Measurements from ENCODE around the gene RSRC1. TPM values are rescaled to one million over a fixed set of nuclear protein-coding genes. Genes with fewer than 3 reads are reported as not detected.

The RSRC1 gene
- total and polyA plus RNA-seq, 12 donors: 12.6 to 27.6 (median 21.4) TPM

DNA sequence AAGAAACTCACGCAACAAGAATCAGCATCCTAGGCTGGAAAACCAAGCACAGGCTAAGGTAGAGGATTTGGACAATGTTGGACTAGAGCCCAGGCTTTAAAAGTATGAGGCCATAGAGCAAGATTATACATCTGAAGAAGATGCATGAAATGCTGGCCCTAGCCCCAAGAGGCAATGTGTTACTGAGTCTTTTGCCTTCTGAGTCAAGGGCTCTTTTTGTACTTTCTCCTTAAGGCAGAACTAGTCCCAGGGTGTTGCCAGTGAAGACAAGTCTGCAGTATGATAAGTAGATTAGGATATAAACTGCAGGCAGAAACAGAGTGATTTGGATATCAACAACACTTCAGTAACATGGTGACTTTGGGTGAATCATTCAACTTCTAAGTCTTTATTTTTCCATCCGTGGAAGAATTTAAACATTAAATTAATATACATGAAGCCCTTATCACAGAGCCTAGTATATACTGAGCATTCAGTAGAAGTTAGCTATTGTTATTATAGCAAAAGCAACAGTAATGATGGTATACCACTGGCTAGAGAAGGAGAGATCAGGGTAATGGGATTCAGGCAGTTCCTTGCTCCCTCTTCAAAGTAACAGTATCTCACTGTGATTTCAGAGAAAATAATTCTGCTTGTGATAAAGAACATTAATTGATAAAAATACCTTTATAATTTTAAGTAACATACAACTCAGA is 361.2 kb downstream of the RSRC1 start:
- intact Hi-C loops (cut with DNase I): no loop called here
- Histone ChIP-seq H3K4me1 (peaks cover 0 to 6% (median 0%) of the 10 kb centered on the region in 9 donors), H3K36me3 (no peaks in the 10 kb centered on the region), H3K27me3 (no peaks in the 10 kb centered on the region), H3K9me3 (no peaks in the 10 kb centered on the region), H3K4me3 (no peak overlapping the region), H3K27ac (peak overlapping the region in 1 of 10 donors; percentile 20)
- WGBS, 2 donors: 86 to 91% methylated on average over 2 of the region's 2 CpGs
- TF ChIP-seq, protein P1, sequence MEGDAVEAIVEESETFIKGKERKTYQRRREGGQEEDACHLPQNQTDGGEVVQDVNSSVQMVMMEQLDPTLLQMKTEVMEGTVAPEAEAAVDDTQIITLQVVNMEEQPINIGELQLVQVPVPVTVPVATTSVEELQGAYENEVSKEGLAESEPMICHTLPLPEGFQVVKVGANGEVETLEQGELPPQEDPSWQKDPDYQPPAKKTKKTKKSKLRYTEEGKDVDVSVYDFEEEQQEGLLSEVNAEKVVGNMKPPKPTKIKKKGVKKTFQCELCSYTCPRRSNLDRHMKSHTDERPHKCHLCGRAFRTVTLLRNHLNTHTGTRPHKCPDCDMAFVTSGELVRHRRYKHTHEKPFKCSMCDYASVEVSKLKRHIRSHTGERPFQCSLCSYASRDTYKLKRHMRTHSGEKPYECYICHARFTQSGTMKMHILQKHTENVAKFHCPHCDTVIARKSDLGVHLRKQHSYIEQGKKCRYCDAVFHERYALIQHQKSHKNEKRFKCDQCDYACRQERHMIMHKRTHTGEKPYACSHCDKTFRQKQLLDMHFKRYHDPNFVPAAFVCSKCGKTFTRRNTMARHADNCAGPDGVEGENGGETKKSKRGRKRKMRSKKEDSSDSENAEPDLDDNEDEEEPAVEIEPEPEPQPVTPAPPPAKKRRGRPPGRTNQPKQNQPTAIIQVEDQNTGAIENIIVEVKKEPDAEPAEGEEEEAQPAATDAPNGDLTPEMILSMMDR (IDR thresholded peaks at IDR 0.05): no peak
- ATAC-seq (no peak), DNase-seq (no peak)

DNA sequence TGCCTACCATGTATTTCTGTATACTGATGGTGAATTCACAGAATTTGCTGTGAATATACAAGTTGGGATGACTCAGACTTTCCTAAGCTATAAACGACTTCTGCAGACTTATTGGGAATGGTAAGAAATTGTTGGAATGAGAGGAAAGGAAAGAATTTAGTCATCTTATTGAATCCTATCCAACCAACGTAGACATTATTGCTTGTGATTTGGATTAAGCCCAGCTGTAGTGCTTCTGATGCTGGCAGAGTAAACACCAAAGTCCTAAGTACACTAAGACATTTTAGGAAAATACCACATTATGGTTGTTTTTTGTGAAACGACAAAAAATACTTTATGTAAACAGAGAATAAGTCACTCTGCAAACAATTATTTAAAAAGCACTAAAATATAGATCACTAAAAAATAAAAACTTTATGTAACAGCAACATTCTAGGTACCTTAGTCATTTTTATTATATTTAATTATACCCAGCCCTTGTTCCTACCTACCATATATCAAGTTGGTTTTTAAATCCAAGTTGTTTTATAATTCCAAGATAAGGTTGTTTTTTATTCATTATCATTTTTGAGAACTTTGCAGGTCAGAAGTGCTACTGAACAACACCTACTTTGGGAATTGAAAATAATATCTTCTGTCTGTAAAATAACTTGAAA is 361.9 kb downstream of the RSRC1 start:
- no peak for DNase-seq
- intact Hi-C loops (cut with DNase I): no loop called here
- H3K36me3 ChIP-seq: no peaks in the 10 kb centered on the region
- no peaks in the 10 kb centered on the region for H3K27me3 ChIP-seq
- peaks cover 0 to 6% (median 0%) of the 10 kb centered on the region in 9 donors for H3K4me1 ChIP-seq
- TF ChIP-seq, protein P1 (IDR thresholded peaks at IDR 0.05): no peak
- ATAC-seq: no peak
- H3K27ac ChIP-seq: peak overlapping the region in 1 of 10 donors; percentile 20
- no peak overlapping the region for H3K4me3 ChIP-seq
- H3K9me3 ChIP-seq: no peaks in the 10 kb centered on the region
- WGBS, 2 donors: 51 to 55% methylated on average over 3 of the region's 3 CpGs

DNA sequence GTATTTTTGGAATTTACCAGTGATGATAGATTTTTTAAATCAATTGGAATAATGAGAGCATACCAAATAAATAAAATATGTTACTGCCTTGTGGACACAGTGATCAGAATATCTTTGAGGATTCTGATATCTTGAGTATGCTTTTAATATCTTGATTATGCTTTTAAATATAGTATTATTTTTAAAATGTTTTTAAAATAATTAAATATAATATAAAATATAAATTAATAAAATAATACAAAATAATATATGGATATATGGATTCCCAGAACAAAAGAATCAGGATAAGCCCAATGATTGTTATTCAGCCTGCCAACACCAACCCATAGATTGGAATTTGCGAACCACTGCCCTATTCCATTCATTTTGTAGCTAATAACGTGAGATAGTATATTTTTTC is 369.2 kb downstream of the RSRC1 start:
- TF ChIP-seq, protein P1 (IDR thresholded peaks at IDR 0.05): no peak
- H3K9me3 ChIP-seq: no peaks in the 10 kb centered on the region
- peaks cover 0 to 13% (median 0%) of the 10 kb centered on the region in 9 donors for H3K4me1 ChIP-seq
- DNase-seq (no peak), ATAC-seq (no peak)
- intact Hi-C loops (cut with DNase I): no loop called here
- no peaks in the 10 kb centered on the region for H3K36me3 ChIP-seq
- H3K27ac ChIP-seq: no peak overlapping the region
- no peaks in the 10 kb centered on the region for H3K27me3 ChIP-seq
- H3K4me3 ChIP-seq: no peak overlapping the region
- WGBS, 2 donors: 98 to 99% methylated on average over 2 of the region's 2 CpGs

DNA sequence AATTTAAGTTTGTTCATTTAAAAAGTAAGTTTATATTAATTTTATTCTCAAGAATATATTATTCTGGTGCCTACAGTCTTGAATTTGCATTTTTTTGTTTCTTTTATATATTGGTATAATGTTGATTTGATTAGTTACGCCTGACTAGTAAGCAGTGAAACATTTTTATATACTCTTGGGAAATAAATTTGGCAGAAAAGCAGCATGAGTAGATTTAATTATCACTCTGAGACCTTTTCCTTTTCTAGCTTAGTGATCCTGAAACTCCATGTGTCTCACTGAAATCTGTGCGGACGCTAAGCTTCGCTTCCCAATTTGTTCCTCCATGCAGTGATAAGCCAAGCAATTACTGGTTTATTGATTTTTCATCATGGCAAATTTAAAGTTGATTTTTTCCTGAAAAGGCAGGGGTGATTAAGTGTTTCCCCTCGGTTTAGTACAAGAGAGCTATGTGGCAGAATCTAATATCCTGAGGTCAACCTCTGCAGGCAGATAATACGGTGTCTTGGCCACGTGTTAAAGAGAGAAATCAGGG is 373.9 kb downstream of the RSRC1 start:
- Histone ChIP-seq H3K36me3 (no peaks in the 10 kb centered on the region), H3K27me3 (no peaks in the 10 kb centered on the region), H3K4me3 (no peak overlapping the region), H3K9me3 (no peaks in the 10 kb centered on the region), H3K27ac (no peak overlapping the region), H3K4me1 (peaks cover 0 to 16% (median 4%) of the 10 kb centered on the region in 9 donors)
- 69 to 71% methylated on average over 7 of the region's 7 CpGs for WGBS, 2 donors
- no peak for ATAC-seq
- intact Hi-C loops (cut with DNase I): no loop called here
- TF ChIP-seq, protein P1 (IDR thresholded peaks at IDR 0.05): no peak
- DNase-seq: no peak
